NOMO-1 treated with DMSO at 0.1 percent for 48 hours (cell line): Measurements from ENCODE around the gene PNPLA1.
"Not testable (repeated sequence)": the region's sequence is repeated elsewhere in the genome, so short reads cannot be mapped to it uniquely, and the experiment has no call there.

ENCODE experiments used
- DNase-seq: peaks from one replicate; lab custom pipeline; 2025; ENCODE audit not compliant: unreplicated experiment; lab: John Stamatoyannopoulos, UW

Gene PNPLA1

GRCh38 chr6:36334832-36335459 is 65.1 kb downstream of the PNPLA1 start:
- DNase-seq, result peak; percentile 15

DNA sequence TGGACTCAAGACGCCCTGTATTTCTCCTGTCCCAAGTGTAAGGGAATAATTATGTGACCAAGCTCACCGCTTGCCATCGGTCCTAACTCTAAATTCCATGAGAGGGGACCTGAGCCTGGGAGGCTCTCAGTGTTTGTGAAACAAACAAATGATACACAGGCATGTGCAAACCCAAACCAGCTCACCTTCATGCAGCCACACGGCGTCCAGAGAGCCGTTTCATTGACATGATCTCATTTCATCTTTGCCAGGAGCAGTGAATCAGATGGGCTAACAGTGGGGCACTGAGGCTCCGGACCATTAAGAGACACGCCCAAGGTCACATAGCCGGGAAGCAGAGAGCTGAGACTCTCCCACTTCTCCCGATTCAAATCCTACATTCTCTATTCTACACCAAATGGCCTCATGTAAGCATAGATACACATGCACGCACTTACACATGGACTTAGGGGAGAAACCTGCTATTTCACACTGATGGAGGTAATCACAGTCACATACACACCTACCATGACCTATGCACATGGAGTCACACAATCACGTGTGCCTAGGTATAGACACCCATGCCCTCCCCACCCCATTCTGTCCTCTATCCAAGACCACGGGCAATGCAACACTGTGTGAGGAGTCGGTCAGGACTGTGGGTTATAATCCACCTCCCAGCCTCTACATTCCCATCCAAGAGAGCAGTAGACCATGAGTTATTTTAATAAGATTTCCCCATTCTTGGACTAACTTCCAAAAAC is 65.8 kb downstream of the PNPLA1 start:
- no peak for DNase-seq

DNA sequence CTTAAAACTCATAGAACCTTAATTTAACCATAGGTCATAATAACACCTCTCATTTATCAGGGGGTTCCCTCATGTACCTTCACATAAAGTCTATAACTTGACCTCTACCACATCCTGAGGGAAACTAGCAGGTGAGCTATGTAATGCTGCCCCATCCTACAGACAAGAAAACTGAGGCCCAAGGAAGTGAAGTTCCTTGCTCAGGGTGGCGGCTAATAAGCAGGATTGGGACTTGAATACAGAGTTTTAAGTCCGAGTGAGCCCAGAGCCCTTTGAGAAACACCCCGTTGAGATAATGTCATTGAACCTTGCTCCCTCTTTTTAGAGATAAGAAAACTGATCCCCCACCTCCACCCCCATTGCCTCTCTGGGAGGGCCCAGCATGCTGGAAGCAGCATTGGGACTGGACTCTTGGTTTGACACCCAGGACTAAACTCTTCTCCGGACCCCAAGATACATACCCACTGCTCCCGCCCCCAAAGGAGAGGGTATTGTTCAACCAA is 66.4 kb downstream of the PNPLA1 start:
- no peak for DNase-seq

DNA sequence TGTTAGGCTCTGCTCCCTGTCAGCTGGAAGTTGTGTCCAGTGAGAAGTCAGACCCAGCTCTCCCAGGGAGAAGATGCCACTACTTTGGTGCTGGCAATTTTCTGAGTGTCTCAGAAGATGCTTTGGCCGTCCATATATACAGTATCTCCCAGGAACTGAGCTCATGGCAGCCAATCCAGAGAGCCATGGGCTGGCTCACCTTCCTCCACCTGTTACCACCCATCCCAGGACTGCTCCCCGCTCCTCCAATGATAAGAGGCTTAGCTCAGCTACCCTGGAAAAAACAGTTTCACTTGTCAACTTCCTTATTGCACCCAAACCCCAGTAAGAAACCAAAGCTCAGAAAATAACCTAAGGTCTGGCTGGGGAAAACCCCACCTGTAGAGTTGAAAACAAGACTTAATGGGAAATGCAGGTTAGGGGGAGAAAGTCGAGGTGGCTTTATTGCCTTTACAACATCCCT is 67.0 kb downstream of the PNPLA1 start, which contains the start of gene BNIP5:
TSS of gene BNIP5 (minus strand) at position 110 of the 463 bp plus-strand sequence. CDS start 6,198 bp downstream, outside the sequence.
- no peak for DNase-seq

GRCh38 chr6:36337814-36338213 is 68.0 kb downstream of the PNPLA1 start:
- no peak for DNase-seq

GRCh38 chr6:36338223-36338622 is 68.4 kb downstream of the PNPLA1 start:
- DNase-seq, result not testable (repeated sequence)

DNA sequence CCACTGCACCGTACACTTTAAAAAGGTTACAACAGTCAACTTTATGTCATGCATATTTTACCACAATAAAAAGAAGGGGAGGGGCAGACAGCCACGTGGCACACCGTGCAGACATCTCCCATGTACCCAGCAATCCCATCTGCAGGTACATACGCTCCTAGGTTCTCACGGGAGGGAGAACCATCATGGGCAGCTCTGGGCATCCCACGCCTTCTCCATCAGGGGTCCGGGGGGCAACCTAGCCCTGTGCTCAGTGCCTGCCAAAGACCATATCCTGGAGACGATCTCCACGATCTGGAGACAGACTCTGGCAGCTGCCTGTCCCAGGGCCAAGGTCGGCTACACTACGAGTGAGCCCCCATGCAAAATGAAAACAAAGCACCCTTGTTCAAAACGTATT is 69.3 kb downstream of the PNPLA1 start:
- DNase-seq, result no peak

DNA sequence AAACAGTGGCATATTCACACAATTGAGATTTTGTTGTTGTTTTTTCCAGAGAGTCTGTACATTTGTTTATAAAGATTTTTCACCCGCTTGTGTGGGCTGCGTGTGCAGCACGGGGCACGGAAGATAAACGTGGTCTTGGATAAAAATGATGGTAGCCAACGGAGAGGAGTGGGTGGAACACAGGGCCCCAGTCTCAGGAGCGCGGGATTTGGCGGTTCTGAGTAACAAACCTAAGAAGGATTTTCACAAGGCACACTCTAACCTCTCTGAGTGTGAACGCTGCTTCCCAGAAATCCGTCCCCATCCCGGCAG is 70.4 kb downstream of the PNPLA1 start:
- no peak for DNase-seq

DNA sequence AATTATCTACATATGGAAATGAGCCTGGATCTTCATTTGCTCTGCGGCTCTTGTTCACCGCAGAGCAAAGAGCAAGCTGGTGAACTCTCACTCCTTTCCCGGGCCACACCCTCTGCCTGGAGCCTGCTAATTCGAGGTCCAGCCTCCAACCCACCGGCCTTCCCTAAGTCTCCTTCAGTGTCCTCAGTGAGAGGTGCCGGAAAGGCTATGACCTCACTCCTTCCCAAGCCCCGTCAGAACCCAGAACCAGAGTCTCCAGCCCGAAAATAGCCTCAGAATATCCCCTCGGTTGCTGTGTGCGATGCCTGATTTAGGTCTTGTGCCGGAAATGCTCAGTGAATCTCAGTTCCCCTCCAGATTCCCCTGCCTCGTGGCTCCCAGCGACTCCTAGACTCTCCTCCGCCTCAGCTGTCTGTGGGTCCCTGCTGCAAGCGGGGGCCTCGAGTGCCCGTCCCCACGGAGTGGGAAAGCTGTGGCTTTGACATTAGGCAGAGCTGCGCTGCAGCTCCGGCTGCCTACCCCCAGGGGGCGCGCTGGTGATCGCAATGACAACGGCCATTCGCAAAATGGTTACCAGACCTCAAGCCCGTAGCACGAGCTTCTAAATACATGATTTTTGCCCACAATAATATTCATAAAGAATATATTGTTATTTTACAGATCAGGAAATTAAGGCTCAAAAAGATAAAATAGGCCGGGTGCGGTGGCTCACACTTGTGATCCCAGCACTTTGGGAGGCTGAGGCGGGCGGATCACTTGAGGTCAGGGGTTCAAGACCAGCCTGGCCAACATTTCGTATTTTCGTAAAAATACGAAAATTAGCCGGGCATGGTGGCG is 71.0 kb downstream of the PNPLA1 start:
- peak; percentile 42 for DNase-seq

GRCh38 chr6:36343109-36343680 is 73.3 kb downstream of the PNPLA1 start:
- peak; percentile 13 for DNase-seq

- no peak for DNase-seq
Observed at GRCh38 chr6:36345681-36346466, 76.0 kb downstream of the PNPLA1 start.

GRCh38 chr6:36346486-36347273 is 76.8 kb downstream of the PNPLA1 start:
- no peak for DNase-seq

- no peak for DNase-seq
Observed at GRCh38 chr6:36347621-36348020, 77.8 kb downstream of the PNPLA1 start.

DNA sequence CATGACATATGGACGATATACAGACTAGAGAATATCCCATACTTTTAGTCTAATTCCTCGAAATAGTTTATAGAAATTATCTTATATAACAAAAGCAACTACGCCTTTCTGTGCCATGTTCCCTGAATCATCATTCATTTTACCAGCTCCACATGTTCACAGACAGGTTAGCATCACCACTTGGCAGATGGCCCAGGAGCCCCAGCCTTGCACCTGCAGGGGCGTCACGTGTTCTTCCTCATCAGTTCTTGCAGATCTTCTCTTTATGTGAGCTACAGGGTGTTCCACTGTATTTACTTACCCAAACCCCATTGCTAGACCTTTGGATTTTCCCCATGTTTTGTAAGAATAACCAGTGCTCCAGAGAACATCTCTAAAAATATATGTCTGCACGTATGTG is 79.4 kb downstream of the PNPLA1 start:
- DNase-seq, result no peak

DNA sequence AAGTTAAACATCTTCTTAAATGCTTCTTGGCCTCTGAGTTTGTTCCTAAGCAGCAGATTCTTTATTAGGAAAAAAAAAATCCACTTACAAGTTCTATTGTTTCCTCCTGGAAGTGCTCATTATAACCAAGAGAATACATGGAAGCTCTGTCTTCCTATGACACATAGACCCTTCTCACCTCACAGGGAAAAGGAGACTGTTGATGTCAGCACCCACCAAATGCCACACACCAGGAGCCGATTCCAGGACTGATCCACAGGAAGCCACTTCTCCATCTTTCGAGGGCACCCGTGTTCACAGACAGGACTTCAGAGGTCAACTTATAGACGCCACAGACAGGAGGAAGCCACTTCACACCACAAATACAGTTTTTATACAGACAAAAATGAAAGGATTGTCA is 80.2 kb downstream of the PNPLA1 start:
- DNase-seq, result no peak

DNA sequence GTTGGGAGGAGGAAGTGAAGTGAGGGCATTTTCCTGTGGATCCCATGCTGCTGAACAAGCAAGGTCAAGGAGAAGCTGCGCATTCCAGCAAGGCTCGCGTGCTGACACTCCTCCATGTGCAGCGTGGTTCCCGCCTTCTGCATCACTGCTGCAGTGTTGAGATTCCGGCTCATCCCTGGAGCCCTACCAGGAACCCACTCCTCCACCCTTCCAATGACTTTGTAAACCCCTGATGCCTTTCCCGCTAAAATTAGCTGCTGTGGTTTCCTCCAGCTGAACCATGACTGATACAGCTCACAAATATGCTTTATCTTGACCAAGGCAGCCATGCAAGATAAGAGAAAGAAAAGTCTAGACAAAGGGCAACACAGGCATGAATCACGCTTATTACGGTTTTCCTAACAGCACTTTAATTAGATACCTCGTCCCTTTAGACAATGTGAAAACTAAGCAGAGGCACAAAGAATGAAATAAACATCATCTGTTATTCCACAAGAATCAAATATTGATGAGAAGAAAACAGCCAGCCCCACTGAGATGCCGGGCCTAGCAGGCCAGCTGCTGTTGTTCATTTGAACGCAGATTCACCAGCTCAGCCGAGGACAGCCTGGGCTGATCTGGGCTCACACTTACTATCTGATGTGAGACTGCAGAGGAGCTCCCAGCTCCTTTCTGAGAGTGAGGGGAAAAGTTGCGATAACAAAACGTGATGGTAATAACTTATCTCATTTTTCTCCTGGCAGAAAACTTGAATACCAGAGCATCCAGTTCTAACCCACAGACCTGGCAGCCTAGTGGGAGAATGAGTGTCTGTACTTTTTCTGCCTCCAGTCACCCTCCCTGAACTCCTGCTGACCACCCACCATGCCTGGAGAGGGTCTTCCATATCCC is 81.1 kb downstream of the PNPLA1 start:
- DNase-seq, result no peak

- no peak for DNase-seq
Observed at GRCh38 chr6:36352477-36353157, 82.8 kb downstream of the PNPLA1 start.

DNA sequence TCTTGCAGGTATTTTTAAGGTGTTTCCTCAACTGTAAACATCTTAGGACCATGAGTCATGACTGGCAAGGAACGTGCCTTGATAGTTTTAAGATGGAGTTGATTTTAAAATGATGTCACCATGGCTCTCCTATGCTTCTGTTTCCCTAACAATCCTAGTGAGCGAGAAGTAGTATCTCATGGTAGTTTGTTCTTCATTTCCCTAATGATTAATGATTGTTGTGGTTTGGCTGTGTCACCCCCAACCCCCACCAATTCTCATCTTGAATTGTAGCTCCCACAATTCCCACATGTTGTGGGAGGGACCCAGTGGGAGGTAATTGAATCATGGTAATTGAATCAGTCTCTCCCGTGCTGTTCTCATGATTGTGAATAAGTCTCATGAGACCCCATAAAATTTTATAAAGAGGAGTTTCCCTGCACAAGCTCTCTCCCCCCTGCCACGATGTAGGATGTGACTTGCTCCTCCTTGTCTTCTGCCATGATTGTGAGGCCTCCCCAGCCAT is 83.6 kb downstream of the PNPLA1 start:
- no peak for DNase-seq
